HG02642 (cell line): ENCODE measurements around the gene KCNF1.
"Not testable (repeated sequence)": the region's sequence is repeated elsewhere in the genome, so short reads cannot be mapped to it uniquely, and the experiment has no call there.

ENCODE experiments used
- ATAC-seq: cut with Tn5 transposase; IDR thresholded peaks from one replicate; pipeline ENCODE4 v1.9.1; 2021; ENCODE audit warnings: mild to moderate bottlenecking; ENCODE audit not compliant: unreplicated experiment, poor library complexity

Gene KCNF1

DNA sequence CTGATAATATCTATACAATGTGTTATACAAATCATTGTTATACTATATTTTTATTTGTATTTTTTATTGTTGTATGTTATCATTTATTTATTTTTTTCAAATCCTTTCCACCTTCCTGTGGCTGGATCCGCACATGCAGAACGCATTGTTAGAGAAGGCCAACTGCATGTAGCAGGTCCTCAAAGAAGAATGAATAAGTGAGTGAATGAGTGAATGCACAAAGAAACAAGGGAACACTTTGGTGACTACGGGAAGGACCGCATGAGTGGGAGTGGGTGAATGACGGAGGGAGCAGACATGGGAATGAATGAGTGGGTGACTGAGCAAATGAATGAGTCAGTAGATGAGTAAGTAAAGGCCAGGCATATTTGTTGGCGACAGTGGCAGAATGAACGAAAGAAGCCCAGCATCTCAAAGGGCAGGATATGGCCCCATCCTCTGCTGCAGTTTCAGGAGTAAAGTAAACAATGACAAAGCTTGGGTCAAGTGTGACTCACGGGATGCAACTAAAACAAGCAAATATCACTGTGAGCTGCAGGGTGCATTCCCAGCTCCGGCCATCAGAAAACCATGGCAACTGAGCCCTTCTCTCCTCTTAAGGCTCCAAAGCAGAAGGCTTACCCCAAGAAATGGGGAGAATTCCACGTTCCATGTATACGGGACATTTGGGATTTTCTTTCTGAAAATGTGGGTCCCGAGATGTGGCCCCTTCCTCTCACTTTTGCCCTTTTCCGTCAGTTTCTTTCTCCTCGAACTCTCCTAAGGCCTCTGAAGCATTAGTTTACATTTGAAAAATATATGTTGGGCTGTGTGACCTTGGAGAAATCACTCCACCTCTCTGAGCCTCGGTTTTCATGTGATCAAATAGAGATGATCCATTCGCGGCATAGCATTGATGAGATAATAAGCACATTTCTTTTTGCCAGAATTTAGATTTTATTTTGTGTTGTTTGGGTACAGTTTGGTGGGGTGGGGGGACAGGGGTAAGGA is 24.5 kb downstream of the KCNF1 start:
- ATAC-seq, result no peak

DNA sequence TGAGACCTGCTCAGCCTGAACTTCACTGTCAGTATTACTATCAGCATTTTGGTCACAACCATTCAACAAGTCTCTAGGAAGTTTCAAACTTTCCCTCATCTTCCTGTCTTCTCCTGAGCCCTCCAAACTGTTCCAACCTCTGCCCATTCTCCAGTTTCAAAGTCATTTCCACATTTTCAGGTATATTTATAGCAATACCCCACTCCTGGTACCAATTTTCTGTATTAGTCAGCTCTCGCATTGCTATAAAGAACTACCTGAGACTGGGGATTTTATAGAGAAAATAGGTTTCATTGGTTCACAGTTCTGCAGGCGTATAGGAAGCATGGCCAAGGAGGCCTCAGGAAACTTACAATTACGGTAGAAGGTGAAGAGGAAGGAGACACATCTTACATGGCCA is 27.3 kb downstream of the KCNF1 start:
- ATAC-seq, result no peak

DNA sequence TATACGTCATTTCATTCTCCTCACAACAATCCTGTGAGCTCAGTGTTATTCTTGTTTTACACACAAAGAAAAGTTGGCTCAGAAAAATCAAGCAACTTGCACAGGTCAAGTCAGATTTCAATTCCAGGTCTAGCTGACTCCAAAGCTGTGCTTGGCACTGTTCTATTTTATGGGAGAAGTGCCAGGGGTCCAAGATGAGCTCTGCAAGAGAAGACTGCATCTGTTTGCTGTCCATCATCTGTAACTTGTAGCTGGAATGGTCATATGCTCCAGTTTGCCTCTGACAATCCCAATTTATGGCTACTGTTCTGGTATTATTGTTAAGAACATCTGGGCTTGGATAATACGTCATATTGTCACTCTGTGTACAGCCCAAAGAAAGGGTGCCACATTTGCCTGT is 28.9 kb downstream of the KCNF1 start:
- ATAC-seq, result no peak

DNA sequence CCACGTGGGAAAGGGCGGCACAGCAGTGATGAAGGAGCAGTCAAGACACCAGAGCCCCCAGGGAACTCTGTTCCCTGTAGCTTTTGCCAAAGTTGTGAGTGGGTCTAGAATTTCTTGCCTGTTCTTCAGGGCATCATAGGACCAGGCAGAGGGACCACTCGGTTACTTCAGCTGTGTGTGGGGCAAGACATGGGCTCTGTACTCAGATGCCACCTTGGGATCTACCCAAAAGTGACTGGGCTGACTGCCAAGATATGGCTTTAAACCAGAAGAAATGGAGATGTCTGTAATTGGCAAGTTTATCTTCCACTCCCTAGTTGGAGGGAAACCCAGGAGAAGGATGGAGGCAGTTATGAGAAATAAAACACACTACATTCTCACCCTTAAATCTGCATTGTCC is 29.6 kb downstream of the KCNF1 start:
- ATAC-seq, result no peak

DNA sequence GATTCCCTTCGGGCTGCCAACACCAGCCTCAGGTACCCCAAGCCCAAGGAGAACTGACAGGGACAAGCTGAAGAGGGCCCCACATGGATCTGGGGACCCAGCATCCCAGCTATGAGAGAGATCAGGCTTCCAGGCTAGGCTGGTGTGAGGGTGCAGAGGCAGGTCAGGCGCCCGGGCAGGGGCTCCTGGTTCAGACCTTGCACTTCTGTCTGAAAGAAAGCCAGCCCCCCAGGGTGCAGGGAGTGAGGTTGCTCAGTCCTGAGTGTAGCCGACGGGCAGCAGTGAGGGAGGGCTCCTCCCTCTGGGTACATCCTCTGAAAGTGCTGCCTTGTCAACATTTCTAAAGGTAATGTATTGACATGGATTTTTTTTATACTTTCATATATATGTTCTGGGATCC is 33.1 kb downstream of the KCNF1 start:
- ATAC-seq, result no peak

DNA sequence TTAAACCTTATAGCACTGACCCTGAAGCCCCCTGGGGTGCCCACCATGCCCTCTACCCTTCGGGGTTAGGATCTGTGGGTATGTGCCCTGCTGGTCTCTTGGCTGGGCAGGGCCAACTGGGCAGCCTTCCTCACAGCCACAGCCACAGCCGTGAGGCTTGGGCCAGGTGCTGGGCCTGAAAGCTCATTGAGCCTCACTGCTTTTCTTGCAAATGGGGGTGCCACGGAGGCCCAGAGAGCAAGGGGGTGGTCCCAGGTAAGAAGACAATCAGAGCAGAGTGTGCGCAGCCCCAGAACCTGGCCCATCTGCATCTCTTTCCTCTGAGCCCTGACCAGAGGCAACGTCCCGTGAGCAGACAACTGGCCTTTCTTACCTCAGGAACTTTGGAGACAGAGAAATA is 34.7 kb downstream of the KCNF1 start:
- ATAC-seq, result no peak

DNA sequence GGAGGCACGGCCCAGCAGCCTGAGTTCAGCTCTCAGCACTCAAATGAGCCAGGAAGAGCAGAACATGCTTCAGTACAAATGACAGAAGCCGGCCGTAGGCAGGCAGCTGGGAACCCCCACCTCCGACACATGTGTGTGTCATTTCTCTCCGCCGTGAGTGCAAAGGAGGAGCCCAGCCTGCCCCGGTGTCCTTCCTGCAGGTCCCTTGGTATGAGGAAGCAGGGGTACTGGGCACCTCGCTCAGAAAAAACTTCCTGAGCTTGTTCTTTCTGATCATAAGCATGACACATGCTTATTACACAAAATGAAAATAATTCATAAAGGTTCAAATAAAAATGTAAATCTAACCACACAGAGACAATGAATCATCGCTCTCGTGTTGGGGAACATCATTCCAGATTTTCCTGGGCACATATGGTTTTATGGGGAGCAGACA is 35.3 kb downstream of the KCNF1 start:
- ATAC-seq, result no peak

DNA sequence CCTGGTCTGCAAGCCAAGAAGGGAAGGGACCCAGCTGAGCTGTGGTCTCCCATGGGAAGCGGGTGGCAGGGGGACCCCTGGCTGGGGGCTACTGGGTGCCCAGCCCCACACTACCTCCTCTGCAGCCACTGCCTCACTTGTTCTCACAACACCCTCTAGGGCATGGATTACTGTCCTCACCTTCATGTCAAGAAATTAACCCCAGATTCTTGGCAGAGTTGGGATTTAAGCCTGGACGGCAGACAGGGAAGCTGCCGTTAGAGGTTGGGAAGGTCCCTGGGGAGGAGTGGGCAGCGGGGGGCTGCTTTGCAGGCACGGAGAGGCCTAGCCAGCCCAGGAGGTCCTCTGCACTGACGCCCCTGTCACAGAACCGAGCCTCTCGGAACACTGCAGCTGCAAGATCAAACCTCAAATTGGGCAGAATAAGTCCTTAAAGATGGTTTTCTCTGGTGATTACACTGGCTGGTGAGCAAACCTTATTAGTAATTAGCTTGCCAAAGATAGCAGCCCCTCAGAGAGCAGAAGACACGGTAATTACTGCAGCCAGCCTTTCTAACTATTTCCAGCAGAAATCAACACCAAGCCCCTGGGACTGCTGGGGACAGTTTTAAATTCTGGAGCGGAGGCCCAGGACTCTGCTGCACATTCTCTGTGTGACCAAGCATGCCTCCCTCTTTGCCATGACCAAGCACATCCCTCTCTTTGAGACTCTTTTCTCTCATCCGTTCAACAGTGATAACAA is 35.9 kb downstream of the KCNF1 start:
- no peak for ATAC-seq

DNA sequence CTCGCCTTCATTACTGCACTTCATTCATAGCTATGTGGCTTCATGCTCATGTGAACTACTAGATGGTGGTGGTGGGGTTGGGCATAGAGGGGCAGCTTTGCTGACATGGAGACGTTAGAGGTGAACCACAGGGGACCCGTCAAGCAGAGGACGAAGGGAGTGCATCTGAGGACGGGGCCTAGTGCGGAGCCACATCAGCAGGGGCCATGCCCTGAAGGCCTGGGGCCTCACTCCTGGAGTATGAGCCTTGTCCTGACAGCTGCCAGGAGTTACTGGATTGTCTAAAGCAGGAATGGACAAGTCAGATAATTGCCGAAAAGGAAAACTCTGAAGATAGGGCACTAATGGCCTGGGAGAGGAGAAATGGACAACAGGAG is 36.4 kb downstream of the KCNF1 start:
- no peak for ATAC-seq

DNA sequence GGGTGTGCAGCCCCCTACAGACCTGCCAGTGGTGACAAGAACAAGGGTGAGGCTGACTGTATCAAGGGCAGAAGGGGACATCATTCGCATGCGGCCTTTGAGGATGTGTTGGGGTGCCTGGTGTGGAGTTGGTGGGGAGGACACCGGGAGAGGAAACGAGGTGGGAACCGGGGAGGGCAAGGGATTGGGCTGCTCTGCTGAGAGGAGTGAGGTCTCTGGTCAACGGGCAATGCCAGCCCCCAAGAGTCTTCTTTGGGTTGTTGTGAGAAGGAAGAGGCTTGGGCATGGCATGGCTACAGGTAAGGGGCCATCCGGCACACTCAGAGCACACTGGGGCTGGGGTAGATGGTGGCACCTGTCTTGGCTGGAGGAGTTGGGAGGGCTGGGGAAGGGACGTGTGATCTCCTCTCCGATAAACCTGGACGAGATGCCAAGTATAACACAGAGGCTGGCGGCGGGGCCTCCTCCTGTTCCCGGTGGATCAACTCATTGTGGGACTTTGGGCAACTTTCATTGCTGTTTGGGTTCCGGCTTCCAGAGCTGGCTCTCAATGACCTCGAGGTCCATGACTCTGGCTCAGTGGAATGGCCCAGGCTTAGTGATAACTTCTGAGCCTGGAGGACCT is 37.0 kb downstream of the KCNF1 start:
- ATAC-seq, result no peak

DNA sequence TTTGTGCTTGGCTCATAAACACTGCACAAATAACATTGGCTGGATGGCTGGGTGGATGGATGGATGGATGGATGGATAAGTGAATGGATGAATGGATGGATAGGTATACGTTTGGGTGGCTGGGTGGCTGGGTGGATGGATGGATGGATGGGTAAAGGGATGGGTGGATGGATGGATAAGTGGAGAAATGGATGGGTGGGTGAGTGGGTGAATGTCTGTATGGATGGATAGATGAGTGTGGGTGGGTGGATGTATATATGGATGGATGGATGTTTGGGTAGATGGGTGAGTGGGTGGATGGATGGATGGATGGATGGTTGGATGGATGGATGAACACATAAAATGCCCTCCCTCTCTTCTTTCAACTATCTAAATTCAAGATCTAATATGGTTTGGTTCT is 38.1 kb downstream of the KCNF1 start:
- no peak for ATAC-seq

DNA sequence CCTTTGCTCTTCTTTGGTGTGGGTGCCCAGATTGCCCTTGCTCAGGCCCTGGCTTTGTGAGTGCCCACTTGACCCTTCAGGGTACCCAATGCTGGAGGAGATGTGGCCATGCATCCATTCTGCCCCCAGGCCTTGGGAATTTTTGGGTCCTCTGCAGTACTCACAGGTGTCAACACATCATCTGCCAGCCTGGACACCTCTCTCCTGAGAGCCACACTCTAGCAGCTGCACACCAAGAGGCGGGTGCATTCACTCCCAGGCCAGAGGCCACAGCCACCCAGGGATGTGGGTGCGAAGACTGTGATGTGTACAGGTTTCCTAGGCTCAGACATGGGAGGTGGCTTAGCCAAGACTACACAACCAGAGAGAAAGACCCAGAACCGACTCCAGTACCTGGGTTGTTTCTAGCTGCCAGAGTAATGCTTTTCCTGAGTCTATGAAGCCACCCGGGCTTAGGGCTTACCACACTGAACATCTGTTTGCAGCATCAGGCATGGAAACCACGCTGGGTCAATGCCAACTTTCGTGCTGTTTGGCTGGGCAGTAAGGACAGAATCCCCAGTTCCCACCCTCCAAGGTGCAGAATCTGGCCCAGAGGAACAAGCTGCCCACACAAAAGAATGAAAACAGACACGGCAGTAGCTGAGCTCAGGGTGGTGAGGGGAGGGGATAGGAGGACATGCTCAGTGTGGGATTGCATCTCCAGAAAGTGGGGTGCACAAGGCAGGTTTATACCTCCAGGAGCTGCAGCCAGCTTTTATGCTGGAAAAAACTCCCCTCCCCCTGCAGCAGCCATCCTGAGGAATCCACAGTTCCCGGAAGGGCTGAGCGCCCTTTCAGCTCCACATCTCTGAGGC is 40.1 kb downstream of the KCNF1 start:
- no peak for ATAC-seq

DNA sequence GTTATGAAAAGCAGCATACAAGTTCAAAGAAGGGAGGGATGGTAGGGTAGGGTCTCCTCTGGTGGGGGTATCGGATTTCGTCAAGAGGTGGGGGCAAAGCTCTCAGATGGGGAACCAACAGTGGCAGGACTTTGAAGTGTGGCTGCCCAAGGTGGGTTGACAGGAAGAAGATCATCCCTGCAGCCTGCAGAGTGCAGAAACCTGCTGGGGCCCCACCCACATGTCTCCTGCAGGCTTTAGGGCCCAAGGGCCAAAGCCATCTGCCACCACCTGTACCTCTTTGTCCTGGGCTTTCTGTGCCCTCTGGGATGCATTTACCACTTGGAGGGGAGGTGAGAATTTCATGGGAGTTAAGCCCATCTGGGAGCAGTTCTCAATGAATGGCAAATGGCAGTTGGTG is 42.7 kb downstream of the KCNF1 start:
- ATAC-seq, result no peak

DNA sequence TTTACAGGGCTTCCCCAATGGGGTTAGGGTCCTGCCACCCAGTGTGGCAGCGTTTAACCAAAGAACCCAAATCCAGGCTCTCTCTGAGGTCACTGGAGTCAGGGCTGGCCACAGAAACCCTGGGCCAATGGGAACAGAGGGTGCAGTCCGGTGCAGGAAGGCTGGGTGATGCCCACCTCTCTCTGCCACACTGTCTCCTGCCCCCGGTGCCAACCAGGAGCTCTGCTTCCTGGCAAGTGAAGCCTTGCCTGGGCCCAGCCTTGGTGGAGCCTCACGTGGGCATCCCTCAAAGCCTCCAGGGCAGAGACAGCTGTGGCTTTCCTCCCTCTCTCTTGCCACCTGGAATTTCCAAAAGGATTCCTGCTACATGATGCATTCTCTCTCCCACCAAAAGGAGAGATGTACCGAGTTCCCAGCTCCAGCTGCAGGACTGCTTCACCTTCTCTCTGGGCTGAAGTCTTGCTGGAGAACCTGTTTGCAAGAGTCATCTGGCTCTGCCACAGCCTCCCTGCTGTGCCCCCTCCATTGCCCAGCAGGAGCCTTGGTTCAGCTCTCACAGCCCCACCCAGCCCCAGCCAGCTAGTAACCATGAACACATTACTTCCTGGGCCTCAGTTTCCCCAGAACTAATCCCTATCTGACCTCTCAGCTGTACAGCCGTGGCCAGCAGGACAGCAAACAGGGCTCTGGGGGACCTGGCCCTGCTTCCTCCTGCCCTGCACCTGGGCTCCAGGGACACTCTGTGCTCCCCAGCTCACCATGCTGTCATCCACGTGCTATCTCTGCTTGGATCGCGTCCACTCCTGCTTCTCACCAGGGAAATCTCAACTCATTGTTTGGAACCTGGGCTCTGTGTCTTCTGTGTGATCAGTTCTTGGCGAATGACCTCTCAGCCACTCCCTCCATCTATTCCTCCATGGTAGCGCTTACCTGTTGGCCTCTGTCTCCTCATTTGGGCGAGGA is 43.4 kb downstream of the KCNF1 start:
- ATAC-seq, result no peak

DNA sequence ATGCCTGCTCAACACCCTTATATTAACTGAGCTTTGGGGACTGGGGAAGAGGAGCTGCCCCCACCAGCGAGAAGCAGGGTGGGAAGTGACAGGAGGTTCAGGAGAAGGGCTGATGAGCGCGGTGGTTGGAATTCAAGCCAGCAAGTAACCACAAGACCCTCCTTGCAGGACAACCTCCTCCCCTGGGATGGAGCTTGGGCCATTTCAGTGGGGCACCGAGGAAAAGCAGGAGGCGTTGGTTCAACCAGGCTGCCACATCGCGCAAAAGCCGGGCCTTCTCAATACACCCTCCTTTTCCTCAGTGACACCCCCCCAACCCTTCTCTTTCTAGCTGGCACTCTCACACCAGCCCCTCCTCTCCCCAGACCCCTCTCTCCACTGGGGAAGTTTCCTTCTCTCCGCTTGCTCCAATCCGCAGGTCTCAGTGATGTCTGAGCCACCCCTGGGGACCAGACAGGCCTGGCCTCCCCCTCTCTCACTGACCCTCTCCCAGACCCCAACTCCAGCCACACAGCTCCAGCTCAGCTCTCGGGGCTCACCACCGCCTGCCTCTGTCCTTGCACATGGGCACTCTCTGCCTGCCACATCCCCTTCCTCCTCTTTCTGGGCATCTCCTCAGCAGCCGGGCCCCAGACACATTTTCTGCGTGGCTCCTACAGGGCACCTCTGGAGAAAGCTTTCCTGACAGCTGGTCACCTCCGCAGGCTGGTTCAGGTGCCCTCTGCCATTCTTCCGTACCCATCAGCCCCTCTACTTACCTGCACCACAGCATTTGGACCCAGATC is 44.5 kb downstream of the KCNF1 start:
- ATAC-seq, result no peak

DNA sequence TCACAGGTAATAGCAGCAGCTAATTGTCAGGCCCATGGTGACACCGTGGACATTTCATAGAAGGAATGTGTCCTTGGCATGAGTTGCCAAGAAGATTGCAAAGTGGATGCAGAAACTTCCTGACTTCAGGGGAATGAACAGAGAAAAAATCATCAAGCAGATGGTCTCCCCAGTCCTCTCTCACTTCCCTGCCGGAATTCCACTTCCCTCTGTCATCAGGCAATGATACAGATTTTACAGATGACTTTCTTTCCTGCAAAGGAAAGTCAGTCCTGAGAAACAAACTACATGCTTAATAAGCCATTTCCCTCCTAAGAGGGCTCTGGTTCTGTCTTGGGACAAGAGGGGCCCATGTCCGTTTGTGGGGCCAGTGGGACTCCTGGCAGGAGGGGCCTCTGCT is 45.7 kb downstream of the KCNF1 start:
- ATAC-seq, result no peak

DNA sequence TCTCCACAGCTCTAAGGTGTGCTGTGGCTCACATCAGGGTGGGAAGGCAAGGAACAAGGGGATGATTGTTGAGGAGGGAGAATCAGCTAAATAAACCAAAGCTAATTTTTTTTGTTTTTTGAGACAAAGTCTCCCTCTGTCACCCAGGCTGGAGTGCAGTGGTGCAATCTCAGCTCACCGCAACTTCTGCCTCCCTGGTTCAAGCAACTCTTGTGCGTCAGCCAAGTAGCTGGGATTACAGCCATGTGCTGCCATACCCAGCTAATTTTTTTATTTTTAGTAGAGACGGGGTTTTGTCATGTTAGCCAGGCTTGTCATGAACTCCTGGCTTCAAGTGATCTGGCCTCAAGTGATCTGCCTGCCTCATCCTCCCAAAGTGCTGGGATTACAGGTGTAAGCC is 46.7 kb downstream of the KCNF1 start:
- not testable (repeated sequence) for ATAC-seq
